Stimulated activated naive B cell treated with anti-CD40 and anti-IgM and Interleukin-4, amounts not matched to agents 10 μg/mL and 1 μg/mL and 100 μg/mL, for 72 hours (primary cell): ENCODE data around the gene TUBGCP6.
A peak's percentile ranks its signal among the peaks of the same experiment; 100 is the strongest.

Source experiments
- ATAC-seq, 2 donors: fragments of 150-1000 bp; cut with Tn5 transposase; replicated peaks; 2 replicates each; pipeline ENCODE4 v1.10.0; 2021; ENCODE audit warnings: moderate library complexity in 1 of 2
- DNase-seq: peaks from one replicate; pipeline ENCODE4 v3.0.0; 2021
- H3K27ac Mint-ChIP-seq: one replicate; pipeline ENCODE4 v1.8.0; 2022; ENCODE audit warnings: mild to moderate bottlenecking, mixed read lengths
- H3K27me3 Mint-ChIP-seq, 2 donors: one replicate each; pipeline ENCODE4 v1.8.0; 2022; ENCODE audit warnings: mixed read lengths in 2 of 2
- H3K36me3 Mint-ChIP-seq, 2 donors: one replicate each; pipeline ENCODE4 v1.8.0; 2022; ENCODE audit warnings: mixed read lengths in 2 of 2, mild to moderate bottlenecking in 1 of 2
- H3K4me1 Mint-ChIP-seq, 2 donors: one replicate each; pipeline ENCODE4 v1.8.0; 2022; ENCODE audit warnings: mixed read lengths in 2 of 2, mild to moderate bottlenecking in 1 of 2
- H3K4me3 Mint-ChIP-seq, 2 donors: one replicate each; pipeline ENCODE4 v1.8.0; 2022; ENCODE audit warnings: mild to moderate bottlenecking in 2 of 2, mixed read lengths in 2 of 2, moderate library complexity in 1 of 2
- H3K9me3 Mint-ChIP-seq, 2 donors: one replicate each; pipeline ENCODE4 v1.8.0; 2022; ENCODE audit warnings: mixed read lengths in 2 of 2, mild to moderate bottlenecking in 1 of 2

Gene TUBGCP6

GRCh38 chr22:50201191-50202129 lies 43.4 kb downstream of the TUBGCP6 start:
- Mint-ChIP-seq H3K4me3 (peak overlapping the region; percentile 84 to 86), H3K9me3 (no peaks in the 10 kb centered on the region), H3K27ac (peak overlapping the region; percentile 52), H3K36me3 (peaks cover 31 to 37% of the 10 kb centered on the region in 2 donors), H3K27me3 (no peaks in the 10 kb centered on the region), H3K4me1 (peaks cover 22 to 47% of the 10 kb centered on the region in 2 donors)
- ATAC-seq (peak; percentile 33 to 38), DNase-seq (no peak)

- peaks cover 32 to 33% of the 10 kb centered on the region in 2 donors for H3K36me3 Mint-ChIP-seq
- peak within 1 kb of the TSS; percentile 91 for H3K27ac Mint-ChIP-seq
- H3K27me3 Mint-ChIP-seq: no peaks in the 10 kb centered on the region
- peak; percentile 86 for DNase-seq
- H3K9me3 Mint-ChIP-seq: no peaks in the 10 kb centered on the region
- peaks cover 19 to 46% of the 10 kb centered on the region in 2 donors for H3K4me1 Mint-ChIP-seq
- peak within 1 kb of the TSS; percentile 84 to 86 for H3K4me3 Mint-ChIP-seq
- peak; percentile 90 to 92 for ATAC-seq
Observed at GRCh38 chr22:50200461-50201190, 44.2 kb downstream of the TUBGCP6 start, which contains the start of gene SELENOO. SELENOO (plus strand) TSS chr22:50201011; CDS start chr22:50201037, 26 bp downstream.

GRCh38 chr22:50199829-50200460 lies 44.9 kb downstream of the TUBGCP6 start:
- peaks cover 22 to 48% of the 10 kb centered on the region in 2 donors for H3K4me1 Mint-ChIP-seq
- no peaks in the 10 kb centered on the region for H3K9me3 Mint-ChIP-seq
- H3K36me3 Mint-ChIP-seq: peaks cover 32 to 34% of the 10 kb centered on the region in 2 donors
- ATAC-seq: peak; percentile 9 to 10
- H3K4me3 Mint-ChIP-seq: peak overlapping the region; percentile 76 to 82
- DNase-seq: no peak
- H3K27ac Mint-ChIP-seq: peak overlapping the region; percentile 91
- no peaks in the 10 kb centered on the region for H3K27me3 Mint-ChIP-seq

DNA sequence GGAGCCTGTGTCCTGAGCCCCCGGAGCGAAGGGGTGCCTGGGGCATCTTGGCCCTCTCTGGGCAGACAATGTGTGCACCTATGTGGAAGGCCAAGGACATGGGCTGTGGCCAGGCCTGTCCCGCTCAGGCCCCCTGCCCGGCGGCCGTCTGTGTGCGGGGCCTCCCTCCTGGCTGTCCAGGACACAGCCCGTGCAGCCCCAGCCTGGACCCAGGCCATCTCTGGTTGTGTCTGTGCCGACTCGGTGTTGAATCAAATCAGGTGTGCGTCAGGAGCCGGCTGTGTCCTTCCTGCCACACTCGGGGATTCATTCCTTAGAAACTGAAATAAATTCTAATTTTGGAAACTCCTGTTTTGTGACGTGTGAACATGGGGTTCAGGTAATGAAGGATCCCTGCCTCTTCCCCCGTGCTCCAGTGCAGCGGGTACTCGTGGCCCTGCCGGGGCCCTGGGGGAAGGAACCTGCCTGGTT lies 45.5 kb downstream of the TUBGCP6 start:
- H3K4me1 Mint-ChIP-seq: peaks cover 19 to 51% of the 10 kb centered on the region in 2 donors
- no peaks in the 10 kb centered on the region for H3K27me3 Mint-ChIP-seq
- peak overlapping the region; percentile 76 to 82 for H3K4me3 Mint-ChIP-seq
- DNase-seq (no peak), ATAC-seq (no peak)
- no peaks in the 10 kb centered on the region for H3K9me3 Mint-ChIP-seq
- H3K27ac Mint-ChIP-seq: peak overlapping the region; percentile 91
- H3K36me3 Mint-ChIP-seq: peaks cover 27 to 32% of the 10 kb centered on the region in 2 donors

GRCh38 chr22:50198624-50199017 lies 46.2 kb downstream of the TUBGCP6 start:
- H3K36me3 Mint-ChIP-seq: peaks cover 27 to 31% of the 10 kb centered on the region in 2 donors
- H3K27me3 Mint-ChIP-seq: no peaks in the 10 kb centered on the region
- H3K4me1 Mint-ChIP-seq: peaks cover 17 to 53% of the 10 kb centered on the region in 2 donors
- H3K9me3 Mint-ChIP-seq: no peaks in the 10 kb centered on the region
- DNase-seq (no peak), ATAC-seq (no peak)
- no peak overlapping the region for H3K4me3 Mint-ChIP-seq
- H3K27ac Mint-ChIP-seq: no peak overlapping the region

GRCh38 chr22:50197856-50198623 lies 46.8 kb downstream of the TUBGCP6 start:
- H3K9me3 Mint-ChIP-seq: no peaks in the 10 kb centered on the region
- peaks cover 18 to 58% of the 10 kb centered on the region in 2 donors for H3K4me1 Mint-ChIP-seq
- H3K4me3 Mint-ChIP-seq: no peak overlapping the region
- peaks cover 23 to 28% of the 10 kb centered on the region in 2 donors for H3K36me3 Mint-ChIP-seq
- ATAC-seq (no peak), DNase-seq (no peak)
- no peaks in the 10 kb centered on the region for H3K27me3 Mint-ChIP-seq
- H3K27ac Mint-ChIP-seq: peak overlapping the region; percentile 62

- peaks cover 29 to 36% of the 10 kb centered on the region in 2 donors for H3K36me3 Mint-ChIP-seq
- no peak overlapping the region for H3K27ac Mint-ChIP-seq
- ATAC-seq (no peak), DNase-seq (no peak)
- H3K9me3 Mint-ChIP-seq: no peaks in the 10 kb centered on the region
- H3K27me3 Mint-ChIP-seq: no peaks in the 10 kb centered on the region
- no peak overlapping the region for H3K4me3 Mint-ChIP-seq
- H3K4me1 Mint-ChIP-seq: peaks cover 25 to 59% of the 10 kb centered on the region in 2 donors
Observed at GRCh38 chr22:50197000-50197800, 47.6 kb downstream of the TUBGCP6 start.

DNA sequence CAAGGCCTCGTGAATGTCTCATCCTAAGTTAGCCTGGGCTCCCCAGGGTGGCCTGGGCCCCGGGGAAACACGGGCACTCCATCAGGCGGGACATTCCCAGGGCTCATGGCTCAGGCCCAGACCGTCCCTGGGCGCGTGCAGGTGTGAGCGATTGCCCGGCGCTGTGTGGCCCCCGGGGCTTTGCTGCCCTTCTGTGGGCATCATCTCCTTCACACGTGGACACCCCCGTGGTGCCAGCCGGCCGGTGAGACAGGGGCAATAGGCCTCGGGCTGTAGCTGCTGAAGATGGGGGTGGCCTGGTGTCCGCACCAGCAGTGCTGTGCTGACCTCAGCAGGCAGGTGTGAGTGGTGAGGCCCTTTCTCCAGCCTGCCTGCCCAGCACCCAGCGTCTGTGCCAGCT lies 48.6 kb downstream of the TUBGCP6 start:
- no peaks in the 10 kb centered on the region for H3K9me3 Mint-ChIP-seq
- peaks cover 28 to 63% of the 10 kb centered on the region in 2 donors for H3K4me1 Mint-ChIP-seq
- H3K36me3 Mint-ChIP-seq: peaks cover 34 to 45% of the 10 kb centered on the region in 2 donors
- DNase-seq (no peak), ATAC-seq (no peak)
- no peaks in the 10 kb centered on the region for H3K27me3 Mint-ChIP-seq
- H3K27ac Mint-ChIP-seq: peak overlapping the region; percentile 25
- H3K4me3 Mint-ChIP-seq: peak overlapping the region in 1 of 2 donors; percentile 14

DNA sequence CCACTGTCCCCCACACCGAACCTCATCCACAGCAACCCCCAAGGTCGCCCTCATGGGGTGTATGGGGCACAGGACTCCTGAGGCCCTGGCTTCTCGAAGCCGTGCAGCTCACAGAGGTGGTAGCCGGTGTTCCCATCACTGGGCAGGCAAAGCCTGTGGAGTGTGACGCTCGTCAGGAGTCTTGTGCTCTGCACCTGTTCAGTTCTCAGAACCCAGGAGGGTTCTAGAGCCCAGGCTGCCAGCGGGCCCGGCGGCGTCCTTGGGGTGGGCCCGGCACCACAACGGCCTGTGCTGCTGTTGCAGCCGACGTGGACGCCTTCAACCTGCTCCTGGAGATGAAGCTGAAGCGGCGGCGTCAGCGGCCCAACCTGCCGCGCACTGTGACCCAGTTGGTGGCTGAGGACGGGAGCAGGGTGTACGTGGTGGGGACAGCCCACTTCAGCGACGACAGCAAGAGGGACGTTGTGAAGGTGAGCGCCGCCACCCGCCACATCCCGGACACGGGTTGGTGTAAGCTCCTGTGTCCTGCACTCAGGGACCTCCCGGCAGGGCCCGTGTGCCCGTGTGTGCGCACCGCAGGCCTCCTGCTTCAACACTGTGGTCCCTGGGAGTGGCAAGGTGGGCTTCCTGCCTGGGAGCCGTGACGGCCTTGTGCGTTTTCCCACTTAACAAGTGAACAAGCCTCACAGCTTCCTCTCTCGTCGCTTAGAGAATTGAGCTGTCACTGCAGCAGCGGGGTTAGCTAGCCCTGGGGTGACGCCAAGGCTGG lies 50.6 kb downstream of the TUBGCP6 start:
- H3K27me3 Mint-ChIP-seq: no peaks in the 10 kb centered on the region
- peaks cover 33 to 43% of the 10 kb centered on the region in 2 donors for H3K36me3 Mint-ChIP-seq
- no peaks in the 10 kb centered on the region for H3K9me3 Mint-ChIP-seq
- H3K27ac Mint-ChIP-seq: peak overlapping the region; percentile 91
- peaks cover 37 to 74% of the 10 kb centered on the region in 2 donors for H3K4me1 Mint-ChIP-seq
- no peak for ATAC-seq
- DNase-seq: no peak
- peak overlapping the region in 1 of 2 donors; percentile 61 for H3K4me3 Mint-ChIP-seq

DNA sequence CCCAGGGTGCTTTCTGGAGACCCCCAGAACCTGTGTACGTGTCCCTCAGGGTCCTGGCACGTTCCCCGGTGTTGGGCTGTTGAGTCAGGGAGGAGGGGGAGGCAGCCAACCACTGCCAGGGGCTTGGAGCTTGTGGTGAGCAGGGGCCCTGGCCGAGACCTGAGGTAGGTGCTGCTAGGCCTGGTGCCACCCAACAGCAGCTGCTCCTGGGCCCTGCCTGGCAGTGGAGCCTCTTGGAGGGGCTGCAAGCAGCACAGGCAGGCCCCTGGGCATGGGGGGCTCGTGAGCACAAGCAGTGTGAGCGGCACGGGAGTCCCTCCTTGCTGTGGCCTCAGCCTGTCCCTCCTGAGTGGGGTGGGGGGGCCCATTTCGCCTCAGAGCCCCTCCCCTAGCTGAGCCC lies 51.2 kb downstream of the TUBGCP6 start:
- ATAC-seq: no peak
- H3K9me3 Mint-ChIP-seq: no peaks in the 10 kb centered on the region
- DNase-seq: no peak
- peak overlapping the region; percentile 100 for H3K27ac Mint-ChIP-seq
- peaks cover 33 to 43% of the 10 kb centered on the region in 2 donors for H3K36me3 Mint-ChIP-seq
- H3K4me3 Mint-ChIP-seq: no peak overlapping the region
- no peaks in the 10 kb centered on the region for H3K27me3 Mint-ChIP-seq
- peaks cover 42 to 76% of the 10 kb centered on the region in 2 donors for H3K4me1 Mint-ChIP-seq

DNA sequence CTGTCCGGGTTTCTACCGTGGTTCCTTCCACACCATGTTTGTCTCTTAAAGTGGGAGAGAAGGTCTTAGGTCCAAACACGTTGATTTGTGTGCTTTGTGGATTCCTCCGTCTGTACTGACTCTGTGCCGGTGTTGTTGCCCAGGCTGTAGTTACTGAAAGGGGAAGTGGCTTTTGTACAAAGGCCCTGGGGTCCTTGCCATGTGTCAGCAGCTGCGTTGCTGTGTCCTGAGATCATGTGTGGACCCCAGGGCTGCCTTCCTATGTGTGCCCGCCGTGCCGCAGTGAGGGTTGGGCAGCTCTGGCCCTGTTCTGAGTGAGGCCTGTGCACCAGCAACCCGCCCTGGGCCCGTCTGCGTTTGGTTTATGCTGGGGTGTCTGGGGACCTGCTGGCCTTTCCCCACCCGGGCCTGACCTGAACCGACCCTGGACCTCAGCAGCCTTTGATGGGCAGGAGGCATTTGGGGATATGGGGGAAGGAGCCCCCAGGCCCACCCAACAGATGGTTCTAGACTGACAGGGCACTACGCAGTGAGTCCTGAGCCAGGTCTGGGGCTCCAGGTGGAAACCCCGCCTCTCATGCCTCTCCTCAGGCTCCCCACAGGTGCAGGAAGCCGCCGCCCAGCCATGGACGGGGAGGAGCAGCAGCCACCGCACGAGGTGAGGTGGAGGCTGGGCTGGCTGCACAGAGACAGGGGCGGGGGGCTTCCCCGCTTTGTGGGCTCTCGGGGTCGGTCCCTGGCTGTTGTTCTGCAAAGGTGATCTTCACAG lies 52.2 kb downstream of the TUBGCP6 start:
- peak; percentile 66 for DNase-seq
- peaks cover 30 to 42% of the 10 kb centered on the region in 2 donors for H3K36me3 Mint-ChIP-seq
- H3K9me3 Mint-ChIP-seq: no peaks in the 10 kb centered on the region
- H3K4me3 Mint-ChIP-seq: peak overlapping the region; percentile 90 to 92
- peak; percentile 17 to 29 for ATAC-seq
- H3K27me3 Mint-ChIP-seq: no peaks in the 10 kb centered on the region
- peaks cover 44 to 86% of the 10 kb centered on the region in 2 donors for H3K4me1 Mint-ChIP-seq
- H3K27ac Mint-ChIP-seq: peak overlapping the region; percentile 100
